Panc1 (cell line): ENCODE data around the gene VKORC1. TPM values are rescaled to one million over a fixed set of nuclear protein-coding genes. Genes with fewer than 3 reads are reported as not detected.

ENCODE experiments used
- ATAC-seq: fragments of 200-7000 bp; cut with Tn5 transposase; 2 replicates; pipeline ENCODE4 v1.9.1; 2020; ENCODE audit warnings: mild to moderate bottlenecking, moderate library complexity
- BruUV-seq: library from RNA; stranded (reverse); fragments of 400-500 nt; replicated peaks from 2 replicates; lab custom pipeline; 2021; lab: Mats Ljungman, UMichigan
- CTCF ChIA-PET: fragments of 300-600 bp; sonication (Branson Sonifier 250); formaldehyde crosslinking; loops from one replicate; lab custom pipeline; 2022; ENCODE audit warnings: antibody characterized with exemption; lab: Charles Lee
- POLR2A ChIA-PET: fragments of 300-600 bp; sonication (Branson Sonifier 250); formaldehyde crosslinking; loops from one replicate; lab custom pipeline; 2022; ENCODE audit warnings: antibody characterized with exemption; lab: Charles Lee
- DNase-seq: peaks from one replicate; pipeline ENCODE4 v3.0.0-alpha.2; 2010; ENCODE audit warnings: low read depth, low spot score
- H3K27ac ChIP-seq: 2 replicates; pipeline ENCODE4 v1.5.1; 2011; ENCODE audit warnings: mild to moderate bottlenecking, low read length, inconsistent platforms
- H3K27me3 ChIP-seq: fragments of 200-500 bp; sonication (Bioruptor generic); 2 replicates; pipeline ENCODE4 v1.6.0; 2014; ENCODE audit warnings: low read length, inconsistent platforms; ENCODE audit not compliant: control insufficient read depth, insufficient read depth
- H3K36me3 ChIP-seq: fragments of 200-500 bp; sonication (Bioruptor generic); 2 replicates; pipeline ENCODE4 v1.5.1; 2014; ENCODE audit warnings: inconsistent platforms, mild to moderate bottlenecking, low read length, moderate library complexity; ENCODE audit not compliant: control insufficient read depth, insufficient read depth
- H3K4me1 ChIP-seq: 2 replicates; pipeline ENCODE4 v1.5.1; 2011; ENCODE audit warnings: inconsistent platforms, mild to moderate bottlenecking, low read length, moderate library complexity; ENCODE audit not compliant: control insufficient read depth, insufficient read depth
- H3K4me3 ChIP-seq, 2 experiments: 2 replicates each; pipeline ENCODE4 v1.5.1; 2011 to 2012; ENCODE audit warnings: low read depth in 2 of 2, low read length in 2 of 2, mild to moderate bottlenecking in 2 of 2, inconsistent platforms in 1 of 2, moderate library complexity in 1 of 2
- H3K9me3 ChIP-seq: fragments of 200-500 bp; sonication (Bioruptor generic); 2 replicates; pipeline ENCODE4 v1.5.1; 2014; ENCODE audit warnings: low read depth, mild to moderate bottlenecking, inconsistent platforms, low read length, moderate library complexity; ENCODE audit not compliant: control insufficient read depth, insufficient read depth
- CTCF ChIP-seq: fragments of 450-650 bp; IDR thresholded peaks from 2 replicates; pipeline ENCODE4 v1.5.1; 2017; ENCODE audit warnings: mild to moderate bottlenecking
- POLR2AphosphoS5 ChIP-seq: IDR thresholded peaks from 2 replicates; pipeline ENCODE4 v1.6.1; 2012; ENCODE audit warnings: mild to moderate bottlenecking, low read depth, low read length, moderate library complexity
- SIN3A ChIP-seq: IDR thresholded peaks from 2 replicates; pipeline ENCODE4 v1.6.1; 2012; ENCODE audit warnings: low read depth, mild to moderate bottlenecking, low read length, moderate library complexity, borderline replicate concordance; ENCODE audit not compliant: insufficient read depth
- TCF7L2 ChIP-seq: IDR thresholded peaks from 2 replicates; pipeline ENCODE4 v1.6.1; 2011; ENCODE audit warnings: mild to moderate bottlenecking, low read depth, low read length, inconsistent platforms
- in situ Hi-C: cut with HindIII; loops from 2 replicates; pipeline ENCODE4 v1.10.0; 2016; ENCODE audit warnings: low sequenced_read_pairs, low pct_unique_long_range_greater_than_20kb
- intact Hi-C: fragments of 100-400 bp; cut with micrococcal nuclease; formaldehyde crosslinking; loops from one replicate; pipeline ENCODE4 v1.10.0; 2022; ENCODE audit not compliant: unreplicated experiment
- total RNA-seq: library from RNA; stranded (reverse); gene quantifications from one replicate; pipeline ENCODE4 v1.2.1, GENCODE V29; 2021; ENCODE audit not compliant: unreplicated experiment
- TF ChIP-seq, protein P1 (sequence below), 2 experiments: IDR thresholded peaks; 2 replicates each; pipeline ENCODE4 v1.6.1; 2011 to 2012; ENCODE audit warnings: low read depth in 2 of 2, control low read depth in 1 of 2, low read length in 1 of 2, mild to moderate bottlenecking in 1 of 2, moderate library complexity in 1 of 2; ENCODE audit not compliant: insufficient read depth in 1 of 2

Gene VKORC1
- total RNA-seq, 1 experiment from 2014 or later: 109 TPM

- DNase-seq: no peak
- CTCF ChIA-PET: interaction anchor here (0.5 to 0.9 kb wide), 2 partner anchors 31 to 100 kb away, joined by 3 to 4 read pairs; partner anchors contain the start of gene HSD3B7
Measured at GRCh38 chr16:31085411-31085810, 9.2 kb downstream of the VKORC1 start.

DNA sequence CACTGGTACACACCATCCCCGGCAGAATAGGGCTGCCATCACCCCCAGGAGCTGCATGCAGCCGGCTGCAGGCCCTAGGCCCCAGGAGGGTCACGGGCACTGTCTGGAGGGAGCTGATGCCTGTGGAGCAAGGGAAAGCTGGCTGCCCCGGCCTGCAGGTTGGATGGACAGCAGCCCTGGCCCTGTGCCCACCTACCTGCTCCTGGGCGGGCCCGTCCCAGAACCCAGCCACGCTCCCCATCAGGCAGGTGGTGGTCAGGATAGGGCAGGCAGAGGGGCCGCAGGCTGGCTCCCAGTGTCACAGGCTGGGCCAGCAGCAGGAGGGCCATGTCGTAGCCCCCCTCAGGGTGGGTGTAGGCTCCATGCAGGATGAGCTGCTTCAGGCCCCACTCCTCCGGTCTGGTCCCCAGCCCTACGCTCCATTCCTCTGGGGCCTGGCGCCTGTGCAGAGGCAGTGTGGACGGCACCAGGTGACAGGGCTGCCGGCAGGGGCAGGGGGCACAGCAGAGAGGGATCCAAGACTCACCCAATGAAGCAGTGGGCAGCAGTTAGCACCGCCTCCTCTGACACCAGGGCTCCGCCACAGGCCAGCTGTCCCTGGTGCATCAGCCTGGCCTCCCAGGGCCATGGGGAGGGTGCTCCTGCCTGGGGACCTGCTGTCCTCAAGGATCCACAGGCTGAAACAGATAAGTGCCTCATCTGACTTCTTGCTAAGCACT is 9.9 kb downstream of the VKORC1 start:
- Histone ChIP-seq H3K27ac (no peak overlapping the region), H3K27me3 (no peaks in the 10 kb centered on the region), H3K4me1 (no peaks in the 10 kb centered on the region; the same call in 1 of the 2 replicates), H3K4me3 (no peak overlapping the region), H3K9me3 (no peaks in the 10 kb centered on the region), H3K36me3 (no peaks in the 10 kb centered on the region)
- no peak for TF ChIP-seq SIN3A
- no peak for TF ChIP-seq TCF7L2
- TF ChIP-seq, protein P1, sequence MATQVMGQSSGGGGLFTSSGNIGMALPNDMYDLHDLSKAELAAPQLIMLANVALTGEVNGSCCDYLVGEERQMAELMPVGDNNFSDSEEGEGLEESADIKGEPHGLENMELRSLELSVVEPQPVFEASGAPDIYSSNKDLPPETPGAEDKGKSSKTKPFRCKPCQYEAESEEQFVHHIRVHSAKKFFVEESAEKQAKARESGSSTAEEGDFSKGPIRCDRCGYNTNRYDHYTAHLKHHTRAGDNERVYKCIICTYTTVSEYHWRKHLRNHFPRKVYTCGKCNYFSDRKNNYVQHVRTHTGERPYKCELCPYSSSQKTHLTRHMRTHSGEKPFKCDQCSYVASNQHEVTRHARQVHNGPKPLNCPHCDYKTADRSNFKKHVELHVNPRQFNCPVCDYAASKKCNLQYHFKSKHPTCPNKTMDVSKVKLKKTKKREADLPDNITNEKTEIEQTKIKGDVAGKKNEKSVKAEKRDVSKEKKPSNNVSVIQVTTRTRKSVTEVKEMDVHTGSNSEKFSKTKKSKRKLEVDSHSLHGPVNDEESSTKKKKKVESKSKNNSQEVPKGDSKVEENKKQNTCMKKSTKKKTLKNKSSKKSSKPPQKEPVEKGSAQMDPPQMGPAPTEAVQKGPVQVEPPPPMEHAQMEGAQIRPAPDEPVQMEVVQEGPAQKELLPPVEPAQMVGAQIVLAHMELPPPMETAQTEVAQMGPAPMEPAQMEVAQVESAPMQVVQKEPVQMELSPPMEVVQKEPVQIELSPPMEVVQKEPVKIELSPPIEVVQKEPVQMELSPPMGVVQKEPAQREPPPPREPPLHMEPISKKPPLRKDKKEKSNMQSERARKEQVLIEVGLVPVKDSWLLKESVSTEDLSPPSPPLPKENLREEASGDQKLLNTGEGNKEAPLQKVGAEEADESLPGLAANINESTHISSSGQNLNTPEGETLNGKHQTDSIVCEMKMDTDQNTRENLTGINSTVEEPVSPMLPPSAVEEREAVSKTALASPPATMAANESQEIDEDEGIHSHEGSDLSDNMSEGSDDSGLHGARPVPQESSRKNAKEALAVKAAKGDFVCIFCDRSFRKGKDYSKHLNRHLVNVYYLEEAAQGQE (IDR thresholded peaks at IDR 0.05; ENCODE audit: insufficient read depth in 1 of 2, low read depth in 2 of 2, low read length in 1 of 2): no peak
- TF ChIP-seq POLR2AphosphoS5: no peak; the same call in 1 of the 2 replicates
- no peak for TF ChIP-seq CTCF
- no TSS peak for BruUV-seq
- ChIA-PET CTCF (no interaction called here), POLR2A (no interaction called here)
- DNase-seq (no peak), ATAC-seq (peak; percentile 23)
- in situ Hi-C loops (no loop called here), intact Hi-C loops (no loop called here)

More at GRCh38 chr16:31085411-31085810, 9.2 kb downstream of the VKORC1 start:
- Histone ChIP-seq H3K9me3 (no peaks in the 10 kb centered on the region), H3K27ac (no peak overlapping the region), H3K4me3 (no peak overlapping the region), H3K4me1 (no peaks in the 10 kb centered on the region; the same call in 1 of the 2 replicates), H3K27me3 (no peaks in the 10 kb centered on the region), H3K36me3 (no peaks in the 10 kb centered on the region)
- intact Hi-C loops (no loop called here), in situ Hi-C loops (no loop called here)
- TF ChIP-seq, protein P1 (IDR thresholded peaks at IDR 0.05; ENCODE audit: insufficient read depth in 1 of 2, low read depth in 2 of 2, low read length in 1 of 2): no peak
- no peak for TF ChIP-seq POLR2AphosphoS5
- TF ChIP-seq SIN3A: no peak
- TF ChIP-seq CTCF: no peak
- TF ChIP-seq TCF7L2: no peak
- no TSS peak for BruUV-seq
- POLR2A ChIA-PET: no interaction called here
- ATAC-seq: no peak
